HL-60 (cell line): ENCODE results near the gene PLA2G4B.

ENCODE experiments used
- DNase-seq, 2 experiments: peaks; one replicate each; pipeline ENCODE4 v3.0.0-alpha.2; 2010 to 2020; ENCODE audit warnings: low read depth in 1 of 2, low spot score in 1 of 2
- H3K27ac ChIP-seq: fragments of 250-450 bp; sonication (Bioruptor Pico); replicated peaks from 2 replicates; pipeline ENCODE4 v1.5.1; 2020; ENCODE audit warnings: mild to moderate bottlenecking, moderate library complexity
- H3K27me3 ChIP-seq: fragments of 250-450 bp; sonication (Bioruptor Pico); 2 replicates; pipeline ENCODE4 v1.5.1; 2021; ENCODE audit warnings: mild to moderate bottlenecking, moderate library complexity; ENCODE audit not compliant: insufficient read depth, poor library complexity, severe bottlenecking
- H3K4me3 ChIP-seq: replicated peaks from 2 replicates; pipeline ENCODE4 v1.5.1; 2011; ENCODE audit warnings: mild to moderate bottlenecking, control low read depth, low read length; ENCODE audit not compliant: insufficient read depth
- CTCF ChIP-seq: IDR thresholded peaks from one replicate; pipeline ENCODE4 v1.5.1; 2011; ENCODE audit warnings: low read length, control low read depth, inconsistent platforms; ENCODE audit not compliant: insufficient read depth
- GABPA ChIP-seq: IDR thresholded peaks from 2 replicates; pipeline ENCODE4 v1.6.1; 2012; ENCODE audit warnings: low read depth
- POLR2AphosphoS5 ChIP-seq: IDR thresholded peaks from 2 replicates; pipeline ENCODE4 v1.6.1; 2012; ENCODE audit warnings: low read depth
- SPI1 ChIP-seq: IDR thresholded peaks from 2 replicates; pipeline ENCODE4 v1.6.1; 2012; ENCODE audit warnings: low read depth, mild to moderate bottlenecking, borderline replicate concordance
- TF ChIP-seq, protein P1 (sequence below): IDR thresholded peaks from 2 replicates; pipeline ENCODE4 v1.6.1; 2012; ENCODE audit warnings: low read depth; ENCODE audit not compliant: insufficient replicate concordance

PLA2G4B gene

DNA sequence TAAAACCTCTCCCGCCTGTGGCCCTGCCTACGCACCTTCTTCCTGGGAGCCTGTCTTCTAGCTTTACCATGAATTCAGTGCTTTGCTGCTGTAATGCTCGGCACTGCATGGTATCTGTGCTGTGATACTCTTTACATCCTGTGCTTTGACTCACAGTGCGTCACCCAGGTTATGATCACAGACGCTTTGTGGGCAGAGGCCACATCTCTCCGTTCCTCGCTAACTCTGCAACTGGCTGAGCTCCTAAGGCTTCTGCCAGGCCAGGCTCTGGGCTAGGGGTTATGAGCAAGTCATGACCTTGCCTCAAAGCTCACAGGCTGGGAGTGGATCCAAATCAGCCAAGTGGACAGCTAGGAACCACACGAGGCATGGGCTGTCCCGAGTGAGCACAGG lies 32.0 kb downstream of the PLA2G4B start:
- H3K4me3 ChIP-seq = no peak overlapping the region
- H3K27ac ChIP-seq = no peak overlapping the region
- DNase-seq = no peak
- H3K27me3 ChIP-seq = no peaks in the 10 kb centered on the region
- no peak for TF ChIP-seq POLR2AphosphoS5
- no peak for TF ChIP-seq CTCF
- TF ChIP-seq GABPA = no peak
- TF ChIP-seq SPI1 = no peak
- TF ChIP-seq, protein P1, sequence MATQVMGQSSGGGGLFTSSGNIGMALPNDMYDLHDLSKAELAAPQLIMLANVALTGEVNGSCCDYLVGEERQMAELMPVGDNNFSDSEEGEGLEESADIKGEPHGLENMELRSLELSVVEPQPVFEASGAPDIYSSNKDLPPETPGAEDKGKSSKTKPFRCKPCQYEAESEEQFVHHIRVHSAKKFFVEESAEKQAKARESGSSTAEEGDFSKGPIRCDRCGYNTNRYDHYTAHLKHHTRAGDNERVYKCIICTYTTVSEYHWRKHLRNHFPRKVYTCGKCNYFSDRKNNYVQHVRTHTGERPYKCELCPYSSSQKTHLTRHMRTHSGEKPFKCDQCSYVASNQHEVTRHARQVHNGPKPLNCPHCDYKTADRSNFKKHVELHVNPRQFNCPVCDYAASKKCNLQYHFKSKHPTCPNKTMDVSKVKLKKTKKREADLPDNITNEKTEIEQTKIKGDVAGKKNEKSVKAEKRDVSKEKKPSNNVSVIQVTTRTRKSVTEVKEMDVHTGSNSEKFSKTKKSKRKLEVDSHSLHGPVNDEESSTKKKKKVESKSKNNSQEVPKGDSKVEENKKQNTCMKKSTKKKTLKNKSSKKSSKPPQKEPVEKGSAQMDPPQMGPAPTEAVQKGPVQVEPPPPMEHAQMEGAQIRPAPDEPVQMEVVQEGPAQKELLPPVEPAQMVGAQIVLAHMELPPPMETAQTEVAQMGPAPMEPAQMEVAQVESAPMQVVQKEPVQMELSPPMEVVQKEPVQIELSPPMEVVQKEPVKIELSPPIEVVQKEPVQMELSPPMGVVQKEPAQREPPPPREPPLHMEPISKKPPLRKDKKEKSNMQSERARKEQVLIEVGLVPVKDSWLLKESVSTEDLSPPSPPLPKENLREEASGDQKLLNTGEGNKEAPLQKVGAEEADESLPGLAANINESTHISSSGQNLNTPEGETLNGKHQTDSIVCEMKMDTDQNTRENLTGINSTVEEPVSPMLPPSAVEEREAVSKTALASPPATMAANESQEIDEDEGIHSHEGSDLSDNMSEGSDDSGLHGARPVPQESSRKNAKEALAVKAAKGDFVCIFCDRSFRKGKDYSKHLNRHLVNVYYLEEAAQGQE = no peak

DNA sequence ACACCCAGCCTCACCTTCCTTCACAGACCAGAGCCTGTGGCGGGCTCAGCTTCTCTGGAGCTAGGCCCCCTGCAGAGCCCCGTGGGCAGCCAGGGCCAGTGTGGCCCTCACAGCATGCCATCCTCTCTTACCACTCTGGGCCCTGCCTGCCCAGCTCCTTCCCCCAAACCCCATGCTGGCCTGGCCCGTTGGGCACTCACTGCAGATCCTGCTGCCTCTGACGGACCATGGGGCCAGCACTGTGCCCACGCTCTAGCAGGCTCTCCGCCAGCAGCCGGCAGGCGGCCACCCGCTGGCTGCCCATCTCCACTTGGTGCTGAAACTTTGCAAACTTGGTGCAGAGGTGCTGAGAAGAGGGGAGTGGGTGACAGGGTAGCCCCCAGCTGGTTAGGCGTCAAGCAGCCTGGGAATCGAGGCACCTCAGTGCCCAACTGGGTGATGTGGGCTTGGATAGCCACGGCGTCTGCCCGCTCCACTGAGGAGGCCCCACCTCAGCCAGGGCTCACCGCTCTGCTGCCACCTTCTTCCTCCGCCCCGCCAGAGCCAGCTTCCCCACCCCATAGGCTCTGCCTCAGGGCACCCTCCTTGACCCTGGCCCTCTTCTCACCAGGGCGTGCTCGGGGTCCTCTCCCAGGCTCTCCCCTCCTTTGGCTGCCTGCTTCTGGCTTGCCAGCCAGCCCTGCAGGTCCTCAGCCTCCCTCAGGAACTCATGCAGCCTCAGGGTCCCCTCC lies 32.7 kb downstream of the PLA2G4B start:
- H3K4me3 ChIP-seq = no peak overlapping the region
- no peak for DNase-seq
- no peak for TF ChIP-seq POLR2AphosphoS5
- no peak for TF ChIP-seq CTCF
- TF ChIP-seq, protein P1 = no peak
- no peak for TF ChIP-seq GABPA
- TF ChIP-seq SPI1 = no peak
- H3K27me3 ChIP-seq = no peaks in the 10 kb centered on the region
- no peak overlapping the region for H3K27ac ChIP-seq

- Histone ChIP-seq H3K4me3 (no peak overlapping the region), H3K27me3 (no peaks in the 10 kb centered on the region), H3K27ac (no peak overlapping the region)
- TF ChIP-seq SPI1 (no peak), CTCF (no peak), POLR2AphosphoS5 (no peak), GABPA (no peak)
- TF ChIP-seq, protein P1 = no peak
- no peak for DNase-seq
Observed at GRCh38 chr15:41872166-41872747, 33.6 kb downstream of the PLA2G4B start.
